Measurements from ENCODE around the gene PAPSS1. TPM values are rescaled to one million over a fixed set of nuclear protein-coding genes. Genes with fewer than 3 reads are reported as not detected.
"Not testable (repeated sequence)": the region's sequence is repeated elsewhere in the genome, so short reads cannot be mapped to it uniquely, and the experiment has no call there.

Gene PAPSS1
- polyA plus RNA-seq, 3 donors = 91.3 to 108 (median 101) TPM

DNA sequence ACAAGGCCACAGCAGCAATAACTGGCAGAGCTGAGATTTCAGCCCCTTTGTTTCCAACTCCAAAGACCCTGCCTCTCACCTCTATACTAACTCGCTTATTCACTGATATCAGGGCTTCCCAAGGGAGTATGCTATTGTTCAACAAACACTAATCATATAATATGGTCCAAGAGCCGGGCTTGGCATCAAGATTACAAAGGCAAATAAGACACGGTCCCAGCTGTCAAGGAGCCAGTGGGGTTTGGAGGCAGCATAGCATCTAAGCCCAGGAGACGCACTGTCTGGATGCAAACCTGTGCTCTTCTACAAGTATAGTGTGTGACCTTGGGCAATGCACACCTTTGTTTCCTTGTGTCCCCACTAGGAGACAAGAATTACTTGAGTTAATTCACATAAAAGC is 28.7 kb downstream of the PAPSS1 start:
- DNase-seq (ENCODE audit: low read depth in 3 of 3, low spot score in 2 of 3) = no peak

DNA sequence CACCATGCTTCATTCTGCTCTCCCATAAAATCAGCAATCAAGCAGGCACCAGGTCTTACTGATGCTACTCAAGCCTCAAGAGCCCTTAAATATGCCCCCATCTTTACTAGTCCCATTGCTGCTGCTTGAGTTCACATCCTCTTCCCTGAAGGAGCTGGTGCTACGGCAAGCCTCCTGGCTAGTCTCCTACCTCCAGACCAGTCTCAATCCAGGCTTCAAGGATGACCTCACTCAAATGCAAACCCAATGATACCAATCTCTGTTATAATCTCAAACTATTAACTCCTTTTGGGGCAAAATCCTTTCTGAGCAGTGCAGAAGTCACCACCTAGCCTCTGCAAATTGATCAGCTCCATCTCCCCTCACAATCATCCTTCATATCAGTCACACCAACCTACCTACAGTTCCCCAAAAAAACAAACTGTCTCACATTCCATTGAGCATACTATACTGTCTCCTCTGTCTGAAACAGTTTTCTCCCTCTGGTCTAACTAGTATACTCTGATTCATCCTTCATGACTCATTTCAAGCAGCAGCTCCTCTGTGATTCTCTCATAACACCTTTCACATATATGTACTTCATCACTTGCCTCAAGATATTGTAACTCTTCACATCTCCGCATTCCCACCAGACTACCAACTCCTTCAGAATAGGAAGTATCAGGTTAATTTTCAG is 30.0 kb downstream of the PAPSS1 start:
- no peak for DNase-seq (ENCODE audit: low read depth in 3 of 3, low spot score in 2 of 3)

DNA sequence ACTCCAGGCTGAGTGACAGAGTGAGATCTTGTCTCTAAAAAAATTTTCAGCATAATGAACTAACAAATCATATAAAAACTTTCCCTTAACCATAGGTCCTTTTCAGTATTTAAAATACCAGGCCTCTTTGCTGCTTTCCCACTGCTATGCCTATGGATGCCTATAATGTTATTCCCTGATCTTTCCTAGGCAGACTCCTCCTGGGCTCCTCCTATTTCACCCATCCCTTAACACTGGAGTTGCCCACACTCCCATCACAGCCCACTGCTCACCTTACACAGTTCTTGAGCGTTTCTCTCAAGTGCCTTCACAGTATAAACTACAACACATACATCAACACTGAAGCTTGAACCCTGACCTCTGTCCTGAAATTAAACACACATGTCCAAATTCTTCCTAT is 31.6 kb downstream of the PAPSS1 start:
- DNase-seq (ENCODE audit: low read depth in 3 of 3, low spot score in 2 of 3) = no peak

DNA sequence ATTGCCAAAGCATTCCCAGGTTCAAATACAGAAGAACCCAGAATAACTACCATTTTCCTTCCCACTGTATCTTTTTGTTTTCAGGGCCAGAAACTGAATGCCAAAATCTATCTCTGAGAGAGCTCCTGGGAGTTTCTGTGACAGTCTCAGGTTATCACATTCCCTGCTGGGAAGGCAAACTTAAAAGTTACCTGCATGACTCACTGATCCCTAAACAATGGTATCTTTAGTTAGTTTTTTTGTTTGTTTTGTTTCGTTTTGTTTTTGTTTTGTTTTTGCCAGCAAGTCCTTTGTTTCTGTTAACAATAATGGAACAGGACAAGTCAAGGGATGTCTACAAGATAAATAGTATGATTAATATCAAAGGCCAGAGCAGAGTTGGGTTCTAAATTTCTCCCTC is 34.3 kb downstream of the PAPSS1 start:
- DNase-seq (ENCODE audit: low read depth in 3 of 3, low spot score in 2 of 3) = no peak

DNA sequence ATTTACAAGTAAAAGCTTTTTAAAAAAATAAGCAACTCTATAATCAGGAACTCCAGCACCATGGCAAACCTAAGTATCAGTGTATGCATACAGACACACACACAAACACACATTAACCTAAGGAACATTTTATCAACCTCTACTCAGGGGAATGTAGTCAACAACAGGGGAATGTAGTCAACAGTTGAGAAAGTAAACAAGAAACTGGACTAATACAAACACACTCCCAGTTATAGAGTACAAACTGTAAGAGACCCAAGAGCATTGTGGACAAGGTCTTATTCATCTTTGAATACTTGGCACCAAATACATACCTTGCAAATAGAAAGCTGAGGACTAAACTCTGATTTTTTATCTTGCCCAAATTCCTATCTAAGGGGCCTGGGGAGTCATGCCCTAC is 36.2 kb downstream of the PAPSS1 start:
- no peak for DNase-seq (ENCODE audit: low read depth in 3 of 3, low spot score in 2 of 3)

DNA sequence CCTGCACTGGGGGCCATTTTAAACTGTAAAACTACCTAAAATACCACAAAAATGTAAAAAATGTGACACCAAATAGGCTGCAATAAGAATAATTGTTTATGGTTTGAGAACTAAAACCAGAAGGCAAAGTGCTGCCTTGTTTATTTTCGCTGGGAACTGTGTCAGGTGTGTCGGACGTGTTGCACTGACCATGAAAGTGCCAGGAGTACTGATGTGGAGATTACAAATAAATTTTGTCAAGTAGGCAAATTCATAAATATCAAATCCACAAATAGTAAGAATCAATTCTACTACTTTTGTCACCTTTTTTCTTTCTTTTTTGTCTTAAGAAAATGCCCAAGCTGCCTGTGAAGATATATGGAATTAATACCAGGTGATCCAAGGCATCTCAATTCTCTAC is 37.7 kb downstream of the PAPSS1 start:
- no peak for DNase-seq (ENCODE audit: low read depth in 3 of 3, low spot score in 2 of 3)

DNA sequence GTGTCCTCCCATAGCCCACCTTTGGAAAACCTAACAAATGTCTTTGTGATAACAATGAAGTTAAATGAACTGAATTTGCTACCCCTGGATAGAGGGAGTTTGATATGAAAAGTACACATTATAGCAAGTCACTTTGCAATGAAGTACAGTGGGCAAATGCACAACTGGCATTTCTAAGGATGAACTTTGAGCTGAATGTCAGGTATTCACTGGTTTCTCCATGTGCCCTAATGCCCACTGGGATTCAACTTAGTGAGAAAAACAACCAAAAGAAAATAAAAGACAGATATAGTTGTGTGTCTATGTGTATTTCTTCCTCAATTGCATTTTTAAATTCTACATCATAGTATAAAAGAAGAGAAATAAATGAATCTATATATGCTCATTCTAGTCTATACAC is 51.0 kb downstream of the PAPSS1 start:
- DNase-seq (ENCODE audit: low read depth in 3 of 3, low spot score in 2 of 3) = no peak

DNA sequence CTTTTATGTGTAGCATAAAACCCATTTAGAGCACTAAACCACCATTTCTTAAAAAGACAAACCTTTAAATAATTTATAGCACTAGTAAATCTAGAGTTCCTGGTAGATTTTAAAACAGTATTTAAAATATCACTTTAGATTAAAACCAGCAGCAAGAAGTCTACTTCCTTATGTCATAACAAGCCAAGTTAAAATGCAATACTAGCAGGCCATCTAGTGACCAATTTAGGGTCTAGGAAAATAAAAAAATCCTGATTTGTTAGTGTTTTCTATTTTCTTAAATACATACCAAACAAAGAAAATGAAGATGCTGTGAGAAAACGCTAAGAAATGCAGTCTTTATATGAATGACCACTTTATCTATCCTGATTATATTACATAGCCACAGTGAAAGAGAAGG is 53.9 kb downstream of the PAPSS1 start:
- DNase-seq (ENCODE audit: low read depth in 3 of 3, low spot score in 2 of 3) = peak; percentile 13 to 18 (median 17)

DNA sequence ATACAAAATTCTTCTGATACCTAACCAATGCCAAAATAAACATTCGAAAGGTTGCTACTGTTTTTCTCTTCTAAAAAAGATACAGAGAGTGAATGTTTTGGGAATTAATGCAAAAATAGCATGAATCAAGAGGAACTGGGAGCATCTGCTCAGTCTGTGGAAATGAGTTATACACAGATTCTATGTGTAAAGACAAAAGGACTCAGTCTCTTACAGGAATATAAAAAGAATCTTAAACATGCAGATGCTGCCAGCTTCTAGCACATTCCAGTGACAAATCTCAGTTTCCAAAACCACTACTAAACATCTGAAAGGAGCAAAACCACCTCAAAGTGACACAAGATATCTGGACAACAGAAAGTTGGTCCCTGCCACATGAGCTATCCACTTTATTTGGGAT is 55.0 kb downstream of the PAPSS1 start:
- DNase-seq (ENCODE audit: low read depth in 3 of 3, low spot score in 2 of 3) = no peak

DNA sequence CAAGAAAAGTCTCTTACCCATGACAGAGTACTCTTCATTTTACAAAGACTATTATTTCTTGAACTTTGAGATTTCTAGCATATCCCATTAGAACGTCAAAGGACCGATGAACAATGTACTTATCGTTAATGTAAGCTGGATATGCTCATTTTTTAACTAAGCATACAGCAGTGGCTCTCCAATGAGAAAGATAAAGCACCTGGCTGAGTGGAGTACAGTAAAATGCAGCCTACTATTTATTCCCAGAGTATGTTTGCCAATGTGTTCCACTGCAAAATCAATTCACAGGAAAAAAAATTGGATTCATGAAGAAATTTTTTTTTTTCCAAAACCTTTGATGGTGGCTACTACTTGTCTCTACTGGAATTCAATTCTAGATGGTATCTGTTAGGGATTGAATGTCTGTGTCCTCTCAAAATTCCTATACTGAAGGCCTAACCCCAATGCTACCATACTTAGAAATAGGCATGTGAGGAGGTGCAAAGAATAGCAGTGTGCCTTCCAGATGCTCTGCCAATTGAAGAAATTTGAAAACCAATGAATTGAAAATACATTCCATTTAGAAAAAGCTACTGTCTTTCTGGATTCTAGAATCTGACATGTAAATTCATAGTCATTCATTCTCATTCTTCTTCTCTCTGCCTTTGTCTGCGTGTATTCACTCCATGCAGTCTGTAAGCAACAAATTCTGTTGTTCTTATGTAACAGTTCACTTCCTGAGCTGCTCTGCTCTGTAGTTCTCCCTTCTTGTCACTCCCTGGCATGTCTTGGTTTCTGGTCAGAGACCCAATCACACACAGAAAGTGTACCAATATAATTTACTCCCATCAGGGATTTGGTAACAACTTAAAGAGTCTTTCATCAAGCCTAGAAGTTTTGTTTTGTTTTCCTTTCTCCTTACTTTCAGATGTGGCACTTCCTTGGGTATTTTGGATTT is 61.4 kb downstream of the PAPSS1 start:
- no peak for DNase-seq (ENCODE audit: low read depth in 3 of 3, low spot score in 2 of 3)

DNA sequence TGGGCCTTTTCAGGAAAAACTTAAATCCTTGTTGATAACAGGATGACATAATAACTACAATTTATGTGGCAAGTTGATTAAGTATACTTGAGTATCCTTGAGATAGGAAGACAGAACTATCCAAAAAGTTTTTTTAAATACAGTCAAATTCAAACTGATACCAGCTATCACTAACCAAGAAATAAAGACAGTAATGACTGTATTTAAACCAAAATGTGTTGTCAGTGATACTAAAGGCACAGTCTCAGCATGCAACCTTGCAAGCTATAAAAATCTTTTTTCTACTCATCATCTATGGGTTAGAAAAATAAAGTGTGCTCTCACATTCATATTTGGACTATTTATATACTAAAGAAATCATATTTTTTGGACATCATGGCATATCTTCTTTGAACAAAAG is 64.7 kb downstream of the PAPSS1 start:
- no peak for DNase-seq (ENCODE audit: low read depth in 3 of 3, low spot score in 2 of 3)

DNA sequence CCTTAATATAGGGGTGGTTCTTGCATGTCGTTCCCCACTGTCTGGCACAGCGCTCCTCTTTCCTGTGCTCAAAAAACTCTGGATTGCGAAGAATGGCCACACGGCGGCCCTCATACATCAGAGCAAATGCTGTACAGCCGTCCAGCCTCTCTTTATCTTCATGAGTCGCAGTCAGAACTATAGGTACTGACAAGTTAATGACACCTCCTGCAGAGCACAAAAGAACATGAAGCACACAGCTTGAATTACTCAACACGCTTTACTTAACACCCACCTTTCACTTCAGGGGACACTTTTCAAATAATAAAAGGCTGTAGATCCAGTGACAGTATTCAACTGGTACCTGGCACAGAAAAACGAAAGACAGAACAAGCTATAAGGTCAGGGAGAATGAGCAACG is 65.3 kb downstream of the PAPSS1 start:
- DNase-seq (ENCODE audit: low read depth in 3 of 3, low spot score in 2 of 3) = no peak

DNA sequence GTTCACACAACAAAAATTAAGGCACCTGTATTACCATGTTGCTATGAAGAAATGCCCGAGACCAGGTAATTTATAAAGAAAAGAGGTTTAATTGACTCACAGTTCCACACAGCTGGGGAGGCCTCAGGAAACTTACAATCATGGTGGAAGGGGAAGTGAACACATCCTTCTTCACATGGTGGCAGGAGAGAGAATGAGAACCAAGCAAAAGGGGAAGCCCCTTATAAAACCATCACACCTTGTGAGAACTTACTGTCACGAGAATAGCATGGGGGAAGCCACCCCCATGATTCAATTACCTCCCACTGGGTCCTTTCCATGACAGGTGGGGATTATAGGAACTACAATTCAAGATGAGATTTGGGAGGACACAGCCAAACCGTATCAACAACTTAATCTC is 68.6 kb downstream of the PAPSS1 start:
- not testable (repeated sequence) for DNase-seq (ENCODE audit: low read depth in 3 of 3, low spot score in 2 of 3)

DNA sequence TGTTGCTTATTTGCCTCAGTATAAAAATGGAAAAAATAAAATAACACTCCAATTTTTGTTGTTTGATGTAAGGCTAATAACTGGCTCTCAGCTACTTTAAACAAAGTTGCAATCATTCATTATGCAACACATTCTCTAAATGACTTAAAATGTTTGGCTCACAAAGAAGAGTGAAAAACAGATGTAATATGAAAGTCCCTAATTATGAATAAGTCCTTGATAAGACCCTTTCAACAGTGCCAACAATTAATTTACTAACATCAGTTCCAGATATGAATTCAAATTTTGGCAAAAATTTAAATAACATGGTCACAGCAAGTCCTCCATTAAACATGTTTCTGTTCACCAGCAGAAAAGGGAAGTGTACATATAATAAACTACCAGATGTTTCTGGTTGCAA is 69.8 kb downstream of the PAPSS1 start:
- DNase-seq (ENCODE audit: low read depth in 3 of 3, low spot score in 2 of 3) = no peak

DNA sequence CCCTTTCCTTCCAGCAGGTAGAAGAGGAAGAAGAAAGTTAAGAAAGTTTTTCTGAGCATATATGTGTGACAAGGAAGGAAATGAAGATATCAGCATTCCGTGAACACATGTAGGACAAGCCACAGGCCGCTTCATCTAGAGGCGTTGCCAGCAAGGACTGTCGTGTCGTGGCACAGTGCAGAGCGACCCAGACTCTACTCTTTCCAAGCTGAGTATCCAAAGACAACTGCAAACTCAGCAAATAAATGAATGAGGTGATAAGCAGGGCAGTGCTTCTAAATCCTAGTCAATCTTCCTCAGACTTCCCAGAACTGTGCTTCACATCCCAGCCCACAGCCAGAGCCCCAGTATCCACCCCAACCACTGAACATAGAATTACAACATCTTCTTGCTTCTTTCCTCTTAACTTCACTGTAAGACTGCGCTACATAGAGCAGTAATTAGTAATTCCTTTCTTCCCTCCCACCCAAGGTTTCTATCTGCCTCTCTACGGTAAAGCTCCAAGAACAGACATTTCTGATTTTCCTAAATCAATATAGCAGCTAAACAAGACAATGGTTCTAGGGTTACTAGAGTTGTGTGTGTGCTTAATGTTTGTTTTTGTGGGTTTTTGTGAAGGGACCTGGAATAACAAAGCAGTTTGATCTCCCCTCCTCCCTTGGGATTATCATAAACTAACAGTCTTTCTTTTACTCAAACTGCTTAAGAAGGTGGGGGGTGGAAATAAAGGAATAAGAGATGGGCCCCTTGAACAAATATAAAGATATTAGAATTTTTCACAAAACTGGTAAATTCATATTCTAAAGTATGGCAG is 71.6 kb downstream of the PAPSS1 start:
- no peak for DNase-seq (ENCODE audit: low read depth in 3 of 3, low spot score in 2 of 3)

DNA sequence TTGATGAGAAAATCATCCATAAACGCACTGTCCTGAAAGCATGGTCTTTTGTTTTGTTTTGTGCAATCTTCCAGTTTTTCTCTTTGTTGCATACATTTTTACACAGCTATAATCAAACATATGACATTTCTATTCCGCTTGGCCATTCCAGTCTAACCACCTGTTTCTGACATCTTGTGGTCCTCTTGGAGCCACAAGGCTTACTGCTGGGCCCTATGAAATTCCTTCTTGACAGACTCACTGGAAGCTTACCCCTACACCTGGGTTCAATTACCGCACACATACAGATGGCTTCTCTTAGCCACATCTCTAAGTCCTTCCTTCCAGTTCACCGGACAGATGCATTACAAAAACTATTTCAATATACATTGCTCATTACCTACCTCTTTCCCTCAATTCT is 72.4 kb downstream of the PAPSS1 start:
- DNase-seq (ENCODE audit: low read depth in 3 of 3, low spot score in 2 of 3) = no peak

DNA sequence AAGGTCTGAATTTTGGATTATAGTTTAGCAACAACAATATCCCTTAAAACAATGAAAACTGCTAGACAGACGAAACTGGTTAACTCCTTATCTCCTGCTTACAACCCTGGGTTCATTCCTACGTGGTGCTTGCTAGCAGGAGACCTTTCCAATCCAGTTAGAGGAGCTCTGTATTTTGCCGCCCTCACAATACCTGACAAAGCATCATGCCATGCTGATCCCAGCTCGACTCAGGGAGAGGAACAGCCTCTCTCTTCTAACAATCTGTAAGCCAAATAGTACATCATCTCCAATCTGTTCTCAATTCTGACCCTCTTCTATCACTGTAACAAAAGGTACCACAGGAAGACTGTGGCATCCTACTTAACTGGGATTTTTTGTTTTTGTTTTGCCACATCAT is 74.4 kb downstream of the PAPSS1 start:
- DNase-seq (ENCODE audit: low read depth in 3 of 3, low spot score in 2 of 3) = no peak

DNA sequence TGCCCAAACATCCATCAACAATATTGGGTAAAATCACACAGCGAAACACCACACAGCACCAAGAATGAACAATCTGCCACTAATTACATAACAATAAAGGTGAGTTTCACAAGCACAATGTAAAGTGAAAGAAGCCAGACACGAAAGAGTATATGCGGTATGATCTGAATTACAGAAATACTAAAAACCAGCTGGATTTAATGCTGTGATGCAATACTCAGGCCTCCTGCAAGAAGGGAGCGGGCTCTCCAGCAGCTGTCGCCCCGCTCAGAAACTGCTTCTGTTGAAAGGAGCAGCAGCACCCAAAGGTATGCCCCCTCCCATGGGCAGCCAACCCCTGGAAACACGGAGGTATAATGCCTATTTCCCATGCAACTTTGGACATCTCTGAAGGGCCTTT is 77.0 kb downstream of the PAPSS1 start:
- DNase-seq (ENCODE audit: low read depth in 3 of 3, low spot score in 2 of 3) = no peak

DNA sequence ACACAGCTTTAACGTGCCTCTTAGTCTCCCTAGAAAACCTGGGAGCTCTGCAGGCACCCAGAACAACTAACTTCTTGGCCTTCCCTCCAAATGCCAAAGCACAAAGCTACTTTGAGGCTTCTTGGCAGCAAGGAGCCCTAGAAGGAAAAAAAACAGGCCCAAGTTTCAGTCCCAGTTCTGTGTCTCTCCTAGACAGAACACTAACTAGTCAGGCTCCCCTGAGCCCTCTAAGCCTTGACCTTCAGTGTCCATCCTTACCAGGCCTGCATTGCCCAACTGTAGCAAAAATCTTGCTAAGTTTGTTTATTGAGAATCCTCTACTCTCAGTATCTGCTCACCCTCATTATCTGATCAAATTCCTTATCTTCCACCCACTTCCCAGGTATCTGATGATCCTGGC is 79.2 kb downstream of the PAPSS1 start:
- no peak for DNase-seq (ENCODE audit: low read depth in 3 of 3, low spot score in 2 of 3)

DNA sequence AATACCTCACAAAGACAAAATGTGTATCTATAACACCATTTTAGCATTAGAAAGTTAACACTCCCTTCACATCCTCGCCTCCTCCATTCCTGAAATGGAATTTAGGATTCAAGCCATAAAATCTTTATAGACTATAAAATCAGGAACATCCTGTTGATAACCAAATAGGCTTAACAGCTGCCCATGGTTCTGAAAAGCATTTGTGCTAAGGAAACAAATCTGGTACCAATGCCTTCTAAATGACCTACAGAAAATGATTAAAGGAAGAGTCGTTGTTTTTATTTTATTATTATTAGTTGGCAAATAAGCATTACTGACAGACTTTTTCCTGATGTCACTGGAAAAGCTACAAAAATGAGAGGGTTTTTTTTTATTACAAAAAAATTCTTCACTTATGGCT is 79.8 kb downstream of the PAPSS1 start:
- no peak for DNase-seq (ENCODE audit: low read depth in 3 of 3, low spot score in 2 of 3)

DNA sequence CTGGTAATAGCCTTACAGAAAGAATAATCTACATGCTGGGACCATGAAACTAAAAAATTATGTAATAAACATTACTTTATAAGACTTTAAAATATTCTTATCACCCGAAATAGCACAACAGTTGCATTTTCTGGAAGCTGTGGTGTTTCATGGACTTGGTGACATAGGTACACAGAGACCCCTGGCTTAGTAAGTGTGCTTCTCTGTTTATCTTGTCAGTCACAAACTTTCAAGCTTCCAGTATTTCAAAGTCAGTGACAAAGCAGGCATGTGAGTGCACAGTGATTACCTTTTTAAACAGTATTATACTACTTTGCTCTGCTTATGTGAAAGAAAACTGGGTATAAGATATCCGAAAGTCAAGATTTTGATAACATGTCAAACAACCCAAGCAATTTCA is 84.3 kb downstream of the PAPSS1 start:
- DNase-seq (ENCODE audit: low read depth in 3 of 3, low spot score in 2 of 3) = no peak

All from right renal cortex interstitium (tissue), 3 donors.